H9 (cell line): ENCODE data around the gene HSPB8. TPM values are rescaled to one million over a fixed set of nuclear protein-coding genes. Genes with fewer than 3 reads are reported as not detected.
A peak's percentile ranks its signal among the peaks of the same experiment; 100 is the strongest.

Experiments
- DNase-seq: peaks from one replicate; pipeline ENCODE4 v3.0.0-alpha.2; 2017
- H2AFZ ChIP-seq: one replicate; pipeline ENCODE4 v1.6.1; 2013; ENCODE audit warnings: mild to moderate bottlenecking, low read length, control low read depth, moderate library complexity
- H2AK5ac ChIP-seq: 2 replicates; pipeline ENCODE4 v1.6.1; 2013; ENCODE audit warnings: low read length, control low read depth, mixed read lengths; ENCODE audit not compliant: insufficient read length
- H2BK120ac ChIP-seq: one replicate; pipeline ENCODE4 v1.6.1; 2013; ENCODE audit warnings: low read depth, mild to moderate bottlenecking, low read length, control low read depth, inconsistent platforms; ENCODE audit not compliant: poor library complexity, severe bottlenecking
- H2BK12ac ChIP-seq: 2 replicates; pipeline ENCODE4 v1.6.1; 2013; ENCODE audit warnings: low read length, control low read depth, mixed read lengths, low read depth; ENCODE audit not compliant: insufficient read length
- H2BK15ac ChIP-seq: 2 replicates; pipeline ENCODE4 v1.6.1; 2013; ENCODE audit warnings: low read depth, low read length, control low read depth
- H2BK20ac ChIP-seq: one replicate; pipeline ENCODE4 v1.6.1; 2013; ENCODE audit warnings: low read depth, mild to moderate bottlenecking, low read length, control low read depth, inconsistent platforms; ENCODE audit not compliant: poor library complexity, severe bottlenecking
- H2BK5ac ChIP-seq: 2 replicates; pipeline ENCODE4 v1.6.1; 2013; ENCODE audit warnings: low read length, control low read depth, mixed read lengths; ENCODE audit not compliant: insufficient read length
- H3K14ac ChIP-seq: 2 replicates; pipeline ENCODE4 v1.6.1; 2013; ENCODE audit warnings: low read length, control low read depth; ENCODE audit not compliant: insufficient read depth
- H3K18ac ChIP-seq: 2 replicates; pipeline ENCODE4 v1.6.1; 2013; ENCODE audit warnings: low read depth, mild to moderate bottlenecking, mixed read lengths, low read length, control low read depth; ENCODE audit not compliant: insufficient read length
- H3K23ac ChIP-seq: 2 replicates; pipeline ENCODE4 v1.6.1; 2013; ENCODE audit warnings: low read length, control low read depth, mixed read lengths, low read depth; ENCODE audit not compliant: insufficient read length
- H3K23me2 ChIP-seq: 2 replicates; pipeline ENCODE4 v1.6.1; 2013; ENCODE audit warnings: low read depth, mild to moderate bottlenecking, mixed read lengths, low read length, control low read depth; ENCODE audit not compliant: insufficient read length, poor library complexity, severe bottlenecking
- H3K27ac ChIP-seq: 2 replicates; pipeline ENCODE4 v1.5.1; 2013; ENCODE audit warnings: low read length, control low read depth, mixed read lengths, low read depth; ENCODE audit not compliant: insufficient read length
- H3K27me3 ChIP-seq: 2 replicates; pipeline ENCODE4 v1.6.1; 2013; ENCODE audit warnings: low read length, control low read depth, inconsistent platforms; ENCODE audit not compliant: insufficient read depth
- H3K4ac ChIP-seq: 2 replicates; pipeline ENCODE4 v1.6.1; 2013; ENCODE audit warnings: low read depth, mild to moderate bottlenecking, control low read depth, inconsistent platforms, low read length, moderate library complexity
- H3K4me1 ChIP-seq: 2 replicates; pipeline ENCODE4 v1.6.1; 2013; ENCODE audit warnings: low read length, control low read depth, inconsistent platforms; ENCODE audit not compliant: insufficient read depth
- H3K4me2 ChIP-seq: 2 replicates; pipeline ENCODE4 v1.6.1; 2013; ENCODE audit warnings: low read length, control low read depth, mixed read lengths; ENCODE audit not compliant: insufficient read length, insufficient read depth
- H3K56ac ChIP-seq: 2 replicates; pipeline ENCODE4 v1.6.1; 2013; ENCODE audit warnings: low read depth, mild to moderate bottlenecking, mixed read lengths, low read length, control low read depth; ENCODE audit not compliant: insufficient read length
- H3K79me1 ChIP-seq: 2 replicates; pipeline ENCODE4 v1.6.1; 2013; ENCODE audit warnings: low read depth, mild to moderate bottlenecking, moderate library complexity, low read length, control low read depth, inconsistent platforms; ENCODE audit not compliant: insufficient read depth, poor library complexity, severe bottlenecking
- H3K79me2 ChIP-seq: 2 replicates; pipeline ENCODE4 v1.6.1; 2013; ENCODE audit warnings: low read length, control low read depth, inconsistent platforms; ENCODE audit not compliant: insufficient read depth
- H3K9ac ChIP-seq: 2 replicates; pipeline ENCODE4 v1.6.1; 2013; ENCODE audit warnings: low read length, control low read depth, mixed read lengths; ENCODE audit not compliant: insufficient read length; ENCODE audit errors: extremely low read depth
- H3K9me3 ChIP-seq: one replicate; pipeline ENCODE4 v1.6.1; 2013; ENCODE audit warnings: low read depth, low read length, inconsistent platforms; ENCODE audit not compliant: control insufficient read depth
- H3T11ph ChIP-seq: one replicate; pipeline ENCODE4 v1.6.1; 2013; ENCODE audit warnings: mild to moderate bottlenecking, low read length, control low read depth, inconsistent platforms
- H4K20me1 ChIP-seq: one replicate; pipeline ENCODE4 v1.6.1; 2013; ENCODE audit not compliant: control insufficient read depth, insufficient read length, insufficient read depth
- H4K5ac ChIP-seq: 2 replicates; pipeline ENCODE4 v1.6.1; 2013; ENCODE audit warnings: low read depth, mild to moderate bottlenecking, mixed read lengths, low read length, control low read depth; ENCODE audit not compliant: insufficient read length
- H4K8ac ChIP-seq: replicated peaks from 2 replicates; pipeline ENCODE4 v1.6.1; 2013; ENCODE audit warnings: low read length, control low read depth, mixed read lengths, low read depth; ENCODE audit not compliant: insufficient read length
- H4K91ac ChIP-seq: 2 replicates; pipeline ENCODE4 v1.6.1; 2013; ENCODE audit warnings: low read depth, mild to moderate bottlenecking, moderate library complexity, mixed read lengths, low read length, control low read depth; ENCODE audit not compliant: insufficient read length
- H3K27ac Mint-ChIP-seq, 3 experiments: 2 replicates in 2 of 3; 3 replicates in 1 of 3; pipeline ENCODE4 v1.8.0; 2020 to 2021; ENCODE audit warnings: mixed read lengths in 3 of 3, mild to moderate bottlenecking in 1 of 3, moderate library complexity in 1 of 3
- H3K27me3 Mint-ChIP-seq: 2 replicates; pipeline ENCODE4 v1.8.0; 2021; ENCODE audit warnings: low read depth, mild to moderate bottlenecking, moderate library complexity, mixed read lengths
- H3K36me3 Mint-ChIP-seq, 3 experiments: 2 replicates in 2 of 3; 3 replicates in 1 of 3; pipeline ENCODE4 v1.8.0; 2020 to 2021; ENCODE audit warnings: low read depth in 3 of 3, mixed read lengths in 3 of 3; ENCODE audit not compliant: insufficient read depth in 1 of 3
- H3K4me1 Mint-ChIP-seq, 2 experiments: 2 replicates each; pipeline ENCODE4 v1.8.0; 2020; ENCODE audit warnings: mixed read lengths in 2 of 2
- H3K4me3 Mint-ChIP-seq, 2 experiments: 2 replicates in 1 of 2; 3 replicates in 1 of 2; pipeline ENCODE4 v1.8.0; 2020 to 2021; ENCODE audit warnings: mild to moderate bottlenecking in 2 of 2, mixed read lengths in 2 of 2, moderate library complexity in 1 of 2
- H3K9me3 Mint-ChIP-seq, 2 experiments: 2 replicates in 1 of 2; 3 replicates in 1 of 2; pipeline ENCODE4 v1.8.0; 2020; ENCODE audit warnings: mild to moderate bottlenecking in 2 of 2, mixed read lengths in 2 of 2, moderate library complexity in 1 of 2
- CTCF ChIP-seq: fragments of 200-600 bp; sonication (generic); conservative IDR thresholded peaks from 3 replicates; pipeline ENCODE4 v1.8.0; 2021; ENCODE audit warnings: antibody characterized with exemption, mild to moderate bottlenecking
- WGBS: extraction: QIAGEN DNeasy Blood & Tissue Kit; methylation state at CpG from one replicate; pipeline ENCODE4 v1.1.7; 2013; ENCODE audit warnings: missing lambda C conversion rate, low lambda C conversion rate, mixed read lengths; ENCODE audit not compliant: insufficient read length; ENCODE audit errors: extremely low coverage; 5-methylcytosine and 5-hydroxymethylcytosine counted together
- total RNA-seq: library from RNA; stranded (reverse); gene quantifications from 2 replicates; pipeline ENCODE4 v1.2.1, GENCODE V29; 2021

HSPB8 gene
- total RNA-seq, 1 experiment from 2014 or later = 3.0 TPM

DNA sequence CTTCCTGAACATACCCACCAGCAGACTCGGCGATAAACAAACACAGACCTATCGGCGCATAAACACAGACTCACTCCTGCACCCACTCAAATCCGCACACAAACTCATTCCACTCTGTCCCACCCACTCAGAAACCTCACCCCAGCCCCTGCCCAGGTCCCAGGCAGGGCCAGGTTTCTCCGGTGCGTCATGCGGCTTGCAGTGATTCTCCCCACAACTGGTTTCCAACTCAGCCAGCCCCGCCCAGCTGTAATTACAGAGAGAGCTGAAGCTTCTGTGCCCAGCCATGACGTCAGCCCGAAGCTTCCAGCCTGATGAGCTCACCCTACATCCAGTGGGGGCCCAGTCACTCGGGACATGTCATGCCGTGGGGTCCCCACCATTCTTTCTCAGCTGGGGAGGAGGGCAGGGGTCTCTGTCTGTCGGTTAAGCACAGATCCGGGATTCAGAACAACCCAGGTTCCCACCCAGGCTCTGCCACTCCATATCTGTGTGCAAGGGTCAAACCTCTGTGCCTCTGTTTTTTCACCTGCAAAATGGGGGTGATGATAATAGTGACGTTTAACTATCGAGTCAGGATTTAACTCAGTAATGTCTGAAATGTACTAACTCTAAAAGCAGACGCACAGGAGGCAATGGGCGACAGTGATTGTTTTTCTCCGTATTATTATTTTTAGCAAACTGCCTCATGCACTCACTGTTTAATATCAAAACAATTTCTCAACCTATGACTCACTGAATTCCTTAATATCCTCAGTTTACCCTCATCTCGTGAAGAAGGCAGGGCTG lies 2.3 kb upstream of the HSPB8 start:
- no peak overlapping the region for H3K56ac ChIP-seq

More for the DNA sequence above, 2.3 kb upstream of the HSPB8 start:
- DNase-seq = peak; percentile 64
- no CpG with 5 or more reads among the region's 21 CpGs for WGBS
- no peaks in the 10 kb centered on the region for H3K9me3 ChIP-seq
- no peak overlapping the region for H2AFZ ChIP-seq
- H3K27me3 Mint-ChIP-seq = peaks cover 7% of the 10 kb centered on the region
- no peak overlapping the region for H3K23ac ChIP-seq
- H2BK120ac ChIP-seq = no peak overlapping the region
- TF ChIP-seq CTCF = no peak
- H3K27me3 ChIP-seq = no peaks in the 10 kb centered on the region
- no peaks in the 10 kb centered on the region for H3K79me1 ChIP-seq
- no peak overlapping the region for H3K27ac ChIP-seq
- no peak overlapping the region for H2BK12ac ChIP-seq
- H3K23me2 ChIP-seq = peaks cover 6% of the 10 kb centered on the region
- no peak overlapping the region; the same call in 1 of the 2 replicates for H3K14ac ChIP-seq
- H2BK5ac ChIP-seq = no peak overlapping the region
- peak overlapping the region; percentile 46 for H3K18ac ChIP-seq
- H2AK5ac ChIP-seq = no peak overlapping the region
- H3K9ac ChIP-seq = no peak overlapping the region
- no peak overlapping the region for H2BK15ac ChIP-seq
- H2BK20ac ChIP-seq = no peak overlapping the region
- H4K20me1 ChIP-seq = no peaks in the 10 kb centered on the region
- peaks cover 56 to 65% of the 10 kb centered on the region in 2 experiments for H3K4me1 Mint-ChIP-seq
- peak overlapping the region in 1 of 2 experiments; percentile 44; a peak in 2 of 5 replicates for H3K4me3 Mint-ChIP-seq
- no peak overlapping the region for H3K4ac ChIP-seq
- no peak overlapping the region for H3K4me2 ChIP-seq
- no peak overlapping the region for H4K91ac ChIP-seq
- H4K5ac ChIP-seq = no peak overlapping the region
- H3K27ac Mint-ChIP-seq = peak overlapping the region; percentile 38 to 74 (median 59); a peak in 4 of 7 replicates
- H3K4me1 ChIP-seq = peaks cover 3% of the 10 kb centered on the region; the same call in 1 of the 2 replicates
- no peak overlapping the region for H4K8ac ChIP-seq
- no peaks in the 10 kb centered on the region for H3K36me3 Mint-ChIP-seq
- H3T11ph ChIP-seq = no peak overlapping the region
- H3K79me2 ChIP-seq = no peaks in the 10 kb centered on the region
- H3K9me3 Mint-ChIP-seq = no peaks in the 10 kb centered on the region
